H1 (cell line): ENCODE measurements around the gene UMODL1. TPM values are rescaled to one million over a fixed set of nuclear protein-coding genes. Genes with fewer than 3 reads are reported as not detected.

Experiments
- BRCA1 ChIP-seq: IDR thresholded peaks from 2 replicates; pipeline ENCODE4 v1.6.1; 2012; ENCODE audit warnings: low read depth, low read length, improper control_type of control experiment
- CBX5 ChIP-seq: fragments of 300-800, 300-1000 bp; sonication (generic); IDR thresholded peaks from 2 replicates; pipeline ENCODE4 v1.7.1; 2016; ENCODE audit warnings: antibody characterized with exemption, low read length, low read depth
- CEBPB ChIP-seq: IDR thresholded peaks from 2 replicates; pipeline ENCODE4 v1.6.1; 2012; ENCODE audit warnings: low read depth, low read length
- JUND ChIP-seq: IDR thresholded peaks from 2 replicates; pipeline ENCODE4 v1.6.1; 2011; ENCODE audit warnings: mild to moderate bottlenecking, improper control_type of control experiment, low read length
- KDM4A ChIP-seq: IDR thresholded peaks from one replicate; pipeline ENCODE4 v1.7.1; 2012; ENCODE audit warnings: low read depth, mild to moderate bottlenecking, moderate library complexity, low read length, inconsistent platforms; ENCODE audit not compliant: severe bottlenecking
- POLR2A ChIP-seq, 2 experiments: IDR thresholded peaks; 1 replicate in 1 of 2; 2 replicates in 1 of 2; pipeline ENCODE4 v1.6.1; 2011; ENCODE audit warnings: low read depth in 2 of 2, low read length in 2 of 2, mild to moderate bottlenecking in 2 of 2; ENCODE audit errors: control extremely low read depth in 1 of 2
- POLR2AphosphoS5 ChIP-seq: IDR thresholded peaks from 2 replicates; pipeline ENCODE4 v1.6.1; 2011; ENCODE audit warnings: low read depth, low read length
- SIN3A ChIP-seq, 2 experiments: IDR thresholded peaks in 1 of 2; conservative IDR thresholded peaks in 1 of 2; 2 replicates each; pipeline ENCODE4 v1.6.1; 2011 to 2012; ENCODE audit warnings: low read length in 2 of 2, improper control_type of control experiment in 1 of 2, low read depth in 1 of 2, mild to moderate bottlenecking in 1 of 2
- ZNF274 ChIP-seq: IDR thresholded peaks from 2 replicates; pipeline ENCODE4 v1.7.0; 2012; ENCODE audit warnings: low read length, borderline replicate concordance; ENCODE audit errors: extremely low read depth
- polyA plus RNA-seq, 7 experiments: library from polyadenylated mRNA; depleted of rRNA in 3 of 7; stranded (reverse) in 5 of 7; unstranded in 2 of 7; fragments of >200 nt in 5 of 7; fragments of 200-250 nt in 2 of 7; gene quantifications; 1 replicate in 5 of 7; 2 replicates in 1 of 7; 4 replicates in 1 of 7; pipeline versions ENCODE4 v1.2.1 to v1.2.3, GENCODE V29; 2011 to 2013; ENCODE audit warnings: missing spikeins in 2 of 7, mixed read lengths in 2 of 7
- total RNA-seq: library from RNA; stranded (reverse); fragmentation: NEBNext Ultra II Directional; extraction: Animal tissue kit (Norgen Biotek cat#: 25700); gene quantifications from 2 replicates; pipeline ENCODE4 v1.2.1, GENCODE V29; 2021
- TF ChIP-seq, protein P1 (sequence below): fragments of 300-600 bp; sonication (generic); IDR thresholded peaks from 2 replicates; pipeline ENCODE4 v1.7.1; 2012; ENCODE audit warnings: low read length, moderate library complexity, mild to moderate bottlenecking, inconsistent platforms; ENCODE audit not compliant: insufficient replicate concordance
- TF ChIP-seq, protein P2 (sequence below): IDR thresholded peaks from 2 replicates; pipeline ENCODE4 v1.6.1; 2012; ENCODE audit warnings: low read length, inconsistent platforms

The UMODL1 gene
- total and polyA plus RNA-seq, 2 of the 8 experiments (the other 6 are each of a cell fraction or from before 2014, with no cell fraction given), result not detected

DNA sequence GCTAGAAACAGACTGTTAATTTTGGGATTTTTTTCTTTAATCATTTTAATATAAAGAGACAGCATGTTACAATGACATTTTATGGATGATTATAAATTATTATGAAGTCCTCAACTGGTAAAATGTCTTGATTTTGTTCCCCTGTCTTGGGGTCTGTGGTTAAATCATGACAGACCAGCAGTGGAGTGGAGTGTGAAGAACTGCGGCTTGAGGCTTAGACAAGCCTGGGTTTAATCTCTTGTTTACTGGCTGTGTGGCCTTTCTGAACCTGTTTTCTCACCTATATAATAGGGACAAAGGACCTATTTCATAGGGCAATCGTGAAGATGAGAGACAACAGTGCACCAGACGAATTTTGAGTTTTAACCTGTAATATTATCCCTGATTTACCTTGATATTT is 1.8 kb upstream of the UMODL1 start (continued):
- TF ChIP-seq, protein P1, sequence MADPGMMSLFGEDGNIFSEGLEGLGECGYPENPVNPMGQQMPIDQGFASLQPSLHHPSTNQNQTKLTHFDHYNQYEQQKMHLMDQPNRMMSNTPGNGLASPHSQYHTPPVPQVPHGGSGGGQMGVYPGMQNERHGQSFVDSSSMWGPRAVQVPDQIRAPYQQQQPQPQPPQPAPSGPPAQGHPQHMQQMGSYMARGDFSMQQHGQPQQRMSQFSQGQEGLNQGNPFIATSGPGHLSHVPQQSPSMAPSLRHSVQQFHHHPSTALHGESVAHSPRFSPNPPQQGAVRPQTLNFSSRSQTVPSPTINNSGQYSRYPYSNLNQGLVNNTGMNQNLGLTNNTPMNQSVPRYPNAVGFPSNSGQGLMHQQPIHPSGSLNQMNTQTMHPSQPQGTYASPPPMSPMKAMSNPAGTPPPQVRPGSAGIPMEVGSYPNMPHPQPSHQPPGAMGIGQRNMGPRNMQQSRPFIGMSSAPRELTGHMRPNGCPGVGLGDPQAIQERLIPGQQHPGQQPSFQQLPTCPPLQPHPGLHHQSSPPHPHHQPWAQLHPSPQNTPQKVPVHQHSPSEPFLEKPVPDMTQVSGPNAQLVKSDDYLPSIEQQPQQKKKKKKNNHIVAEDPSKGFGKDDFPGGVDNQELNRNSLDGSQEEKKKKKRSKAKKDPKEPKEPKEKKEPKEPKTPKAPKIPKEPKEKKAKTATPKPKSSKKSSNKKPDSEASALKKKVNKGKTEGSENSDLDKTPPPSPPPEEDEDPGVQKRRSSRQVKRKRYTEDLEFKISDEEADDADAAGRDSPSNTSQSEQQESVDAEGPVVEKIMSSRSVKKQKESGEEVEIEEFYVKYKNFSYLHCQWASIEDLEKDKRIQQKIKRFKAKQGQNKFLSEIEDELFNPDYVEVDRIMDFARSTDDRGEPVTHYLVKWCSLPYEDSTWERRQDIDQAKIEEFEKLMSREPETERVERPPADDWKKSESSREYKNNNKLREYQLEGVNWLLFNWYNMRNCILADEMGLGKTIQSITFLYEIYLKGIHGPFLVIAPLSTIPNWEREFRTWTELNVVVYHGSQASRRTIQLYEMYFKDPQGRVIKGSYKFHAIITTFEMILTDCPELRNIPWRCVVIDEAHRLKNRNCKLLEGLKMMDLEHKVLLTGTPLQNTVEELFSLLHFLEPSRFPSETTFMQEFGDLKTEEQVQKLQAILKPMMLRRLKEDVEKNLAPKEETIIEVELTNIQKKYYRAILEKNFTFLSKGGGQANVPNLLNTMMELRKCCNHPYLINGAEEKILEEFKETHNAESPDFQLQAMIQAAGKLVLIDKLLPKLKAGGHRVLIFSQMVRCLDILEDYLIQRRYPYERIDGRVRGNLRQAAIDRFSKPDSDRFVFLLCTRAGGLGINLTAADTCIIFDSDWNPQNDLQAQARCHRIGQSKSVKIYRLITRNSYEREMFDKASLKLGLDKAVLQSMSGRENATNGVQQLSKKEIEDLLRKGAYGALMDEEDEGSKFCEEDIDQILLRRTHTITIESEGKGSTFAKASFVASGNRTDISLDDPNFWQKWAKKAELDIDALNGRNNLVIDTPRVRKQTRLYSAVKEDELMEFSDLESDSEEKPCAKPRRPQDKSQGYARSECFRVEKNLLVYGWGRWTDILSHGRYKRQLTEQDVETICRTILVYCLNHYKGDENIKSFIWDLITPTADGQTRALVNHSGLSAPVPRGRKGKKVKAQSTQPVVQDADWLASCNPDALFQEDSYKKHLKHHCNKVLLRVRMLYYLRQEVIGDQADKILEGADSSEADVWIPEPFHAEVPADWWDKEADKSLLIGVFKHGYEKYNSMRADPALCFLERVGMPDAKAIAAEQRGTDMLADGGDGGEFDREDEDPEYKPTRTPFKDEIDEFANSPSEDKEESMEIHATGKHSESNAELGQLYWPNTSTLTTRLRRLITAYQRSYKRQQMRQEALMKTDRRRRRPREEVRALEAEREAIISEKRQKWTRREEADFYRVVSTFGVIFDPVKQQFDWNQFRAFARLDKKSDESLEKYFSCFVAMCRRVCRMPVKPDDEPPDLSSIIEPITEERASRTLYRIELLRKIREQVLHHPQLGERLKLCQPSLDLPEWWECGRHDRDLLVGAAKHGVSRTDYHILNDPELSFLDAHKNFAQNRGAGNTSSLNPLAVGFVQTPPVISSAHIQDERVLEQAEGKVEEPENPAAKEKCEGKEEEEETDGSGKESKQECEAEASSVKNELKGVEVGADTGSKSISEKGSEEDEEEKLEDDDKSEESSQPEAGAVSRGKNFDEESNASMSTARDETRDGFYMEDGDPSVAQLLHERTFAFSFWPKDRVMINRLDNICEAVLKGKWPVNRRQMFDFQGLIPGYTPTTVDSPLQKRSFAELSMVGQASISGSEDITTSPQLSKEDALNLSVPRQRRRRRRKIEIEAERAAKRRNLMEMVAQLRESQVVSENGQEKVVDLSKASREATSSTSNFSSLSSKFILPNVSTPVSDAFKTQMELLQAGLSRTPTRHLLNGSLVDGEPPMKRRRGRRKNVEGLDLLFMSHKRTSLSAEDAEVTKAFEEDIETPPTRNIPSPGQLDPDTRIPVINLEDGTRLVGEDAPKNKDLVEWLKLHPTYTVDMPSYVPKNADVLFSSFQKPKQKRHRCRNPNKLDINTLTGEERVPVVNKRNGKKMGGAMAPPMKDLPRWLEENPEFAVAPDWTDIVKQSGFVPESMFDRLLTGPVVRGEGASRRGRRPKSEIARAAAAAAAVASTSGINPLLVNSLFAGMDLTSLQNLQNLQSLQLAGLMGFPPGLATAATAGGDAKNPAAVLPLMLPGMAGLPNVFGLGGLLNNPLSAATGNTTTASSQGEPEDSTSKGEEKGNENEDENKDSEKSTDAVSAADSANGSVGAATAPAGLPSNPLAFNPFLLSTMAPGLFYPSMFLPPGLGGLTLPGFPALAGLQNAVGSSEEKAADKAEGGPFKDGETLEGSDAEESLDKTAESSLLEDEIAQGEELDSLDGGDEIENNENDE, result no peak
- no peak for TF ChIP-seq KDM4A
- no peak for TF ChIP-seq POLR2AphosphoS5
- no peak for TF ChIP-seq SIN3A (conservative IDR thresholded peaks at IDR 0.05 in 1 of 2, IDR thresholded peaks at IDR 0.05 in 1 of 2; ENCODE audit: low read depth in 1 of 2, low read length in 2 of 2)
- TF ChIP-seq BRCA1, result no peak
- TF ChIP-seq, protein P2, sequence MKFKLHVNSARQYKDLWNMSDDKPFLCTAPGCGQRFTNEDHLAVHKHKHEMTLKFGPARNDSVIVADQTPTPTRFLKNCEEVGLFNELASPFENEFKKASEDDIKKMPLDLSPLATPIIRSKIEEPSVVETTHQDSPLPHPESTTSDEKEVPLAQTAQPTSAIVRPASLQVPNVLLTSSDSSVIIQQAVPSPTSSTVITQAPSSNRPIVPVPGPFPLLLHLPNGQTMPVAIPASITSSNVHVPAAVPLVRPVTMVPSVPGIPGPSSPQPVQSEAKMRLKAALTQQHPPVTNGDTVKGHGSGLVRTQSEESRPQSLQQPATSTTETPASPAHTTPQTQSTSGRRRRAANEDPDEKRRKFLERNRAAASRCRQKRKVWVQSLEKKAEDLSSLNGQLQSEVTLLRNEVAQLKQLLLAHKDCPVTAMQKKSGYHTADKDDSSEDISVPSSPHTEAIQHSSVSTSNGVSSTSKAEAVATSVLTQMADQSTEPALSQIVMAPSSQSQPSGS, result no peak
- TF ChIP-seq POLR2A (IDR thresholded peaks at IDR 0.05; ENCODE audit: control extremely low read depth in 1 of 2, low read depth in 2 of 2, low read length in 2 of 2), result no peak
- TF ChIP-seq CBX5, result no peak
- TF ChIP-seq CEBPB, result no peak
- no peak for TF ChIP-seq ZNF274
- no peak for TF ChIP-seq JUND
